Pons (tissue), 1 donor: Measurements from ENCODE around the gene GREB1.

Experiments used
- DNase-seq: peaks from one replicate; pipeline ENCODE4 v3.0.0-alpha.2; 2016; ENCODE audit warnings: low spot score

GREB1 gene

GRCh38 chr2:11559786-11560155, 25.9 kb downstream of the GREB1 start:
- DNase-seq, result no peak

DNA sequence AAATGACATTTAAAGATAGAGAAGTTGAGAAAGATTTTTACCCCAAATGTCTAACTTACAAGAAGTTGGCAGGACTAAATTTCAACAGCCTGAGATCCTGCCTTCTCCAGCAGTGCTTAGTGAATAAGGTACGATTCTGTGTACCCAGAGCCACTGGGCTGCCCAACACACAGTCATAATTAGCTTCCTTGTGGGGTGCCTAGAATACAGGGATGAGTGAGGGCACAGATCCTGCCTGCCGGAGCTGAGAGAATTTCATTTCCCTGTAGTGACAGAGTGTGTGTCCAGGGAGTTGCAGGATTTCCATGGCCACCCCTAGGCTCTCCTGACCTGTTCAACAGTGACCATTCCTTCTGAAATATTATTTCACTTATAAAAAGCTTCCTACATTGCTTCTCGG, 27.0 kb downstream of the GREB1 start:
- DNase-seq, result no peak

GRCh38 chr2:11562011-11562410, 28.2 kb downstream of the GREB1 start:
- DNase-seq, result no peak

- DNase-seq, result no peak
Observed at GRCh38 chr2:11562476-11562875, 28.6 kb downstream of the GREB1 start.

- DNase-seq, result no peak
Observed at GRCh38 chr2:11563784-11564666, 30.2 kb downstream of the GREB1 start.

DNA sequence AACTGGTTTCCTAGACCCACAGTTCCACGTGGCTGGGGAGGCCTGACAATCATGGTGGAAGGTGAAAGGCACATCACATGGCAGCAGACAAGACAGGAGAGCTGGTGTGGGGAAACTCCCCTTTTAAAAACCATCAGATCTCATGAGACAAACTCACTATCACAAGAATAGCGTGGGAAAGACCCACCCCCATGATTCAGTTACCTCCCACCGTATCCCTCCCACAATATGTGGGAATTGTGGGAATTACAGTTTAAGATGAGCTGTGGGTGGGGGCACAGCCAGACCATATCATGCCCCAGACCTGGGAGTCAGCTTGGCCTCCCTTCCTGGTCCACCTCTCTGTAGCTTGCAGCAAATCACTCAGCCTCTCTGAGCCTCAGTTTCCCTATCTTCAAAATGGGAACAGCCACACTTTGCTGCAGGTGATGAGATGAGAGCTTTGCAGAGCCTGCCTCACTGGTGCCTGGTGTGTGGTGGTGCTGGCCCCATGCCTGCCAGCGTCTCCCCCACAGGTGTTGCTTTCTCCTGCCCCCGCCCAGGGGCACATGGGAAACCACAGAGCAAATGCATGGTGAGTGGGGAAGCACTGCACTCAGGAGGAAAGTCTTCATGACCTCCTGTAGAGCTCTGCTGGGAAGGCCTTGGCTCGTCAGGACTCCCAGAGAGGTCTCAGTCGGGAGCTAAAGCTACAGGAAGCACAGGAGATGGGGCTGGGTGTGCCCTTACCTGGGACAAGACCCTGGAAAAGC, 31.1 kb downstream of the GREB1 start:
- DNase-seq, result no peak

DNA sequence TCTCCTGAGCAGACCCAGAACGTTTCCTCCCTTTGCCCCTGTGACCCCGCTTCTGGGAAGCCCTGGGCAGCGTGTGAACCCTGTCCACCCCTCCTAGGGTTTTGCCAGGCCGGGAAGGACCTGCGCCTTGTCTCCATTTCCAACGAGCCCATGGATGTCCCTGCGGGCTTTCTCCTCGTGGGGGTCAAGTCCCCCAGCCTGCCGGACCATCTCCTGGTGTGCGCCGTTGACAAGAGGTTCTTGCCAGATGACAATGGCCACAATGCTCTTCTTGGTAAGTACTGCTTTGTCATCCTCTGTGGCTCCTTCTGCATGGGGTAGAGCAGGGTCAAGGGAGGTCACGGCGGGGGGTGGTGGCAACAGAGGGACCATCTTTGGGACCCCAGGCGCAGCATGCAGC, 32.5 kb downstream of the GREB1 start:
- no peak for DNase-seq

- no peak for DNase-seq
Observed at GRCh38 chr2:11567631-11568031, 33.8 kb downstream of the GREB1 start.

DNA sequence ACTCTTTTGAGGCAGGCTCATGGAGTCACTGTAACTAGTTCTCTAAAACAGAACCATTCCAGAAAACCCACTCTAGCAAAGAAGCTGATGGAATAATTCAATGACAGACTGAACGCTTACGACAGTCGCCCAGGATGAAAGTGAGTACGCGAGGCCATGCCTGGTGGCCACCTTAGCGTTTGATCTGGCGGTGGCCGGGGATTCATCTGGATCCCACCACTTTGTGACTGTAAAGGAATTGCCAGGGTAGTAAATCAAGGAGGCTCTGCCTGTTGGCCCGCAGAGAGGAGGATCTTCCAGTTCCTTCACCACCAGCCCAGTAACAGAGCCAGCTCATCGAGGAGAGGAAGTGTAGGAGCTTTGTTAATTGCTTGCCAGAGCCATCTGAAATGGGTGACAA, 34.6 kb downstream of the GREB1 start:
- DNase-seq, result no peak

DNA sequence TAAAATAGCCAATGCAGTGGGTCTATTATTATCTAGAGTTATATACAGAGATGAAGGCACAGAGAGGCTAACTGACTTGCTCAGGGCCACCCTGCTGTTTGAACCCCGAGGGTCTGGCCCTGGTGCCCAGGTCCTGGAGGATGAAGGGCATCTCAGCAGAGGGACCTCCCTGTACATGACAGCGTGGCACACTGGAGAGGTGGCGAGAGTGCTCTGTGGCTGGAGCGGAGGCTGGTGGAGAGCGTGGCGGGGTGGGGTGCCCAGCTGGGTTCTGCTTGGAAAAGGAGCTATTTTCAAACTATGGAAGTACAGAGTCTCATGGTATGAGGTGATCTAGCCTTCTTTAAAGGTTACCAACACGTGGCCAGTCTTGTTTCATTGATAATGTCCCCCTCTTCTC, 35.8 kb downstream of the GREB1 start:
- no peak for DNase-seq

DNA sequence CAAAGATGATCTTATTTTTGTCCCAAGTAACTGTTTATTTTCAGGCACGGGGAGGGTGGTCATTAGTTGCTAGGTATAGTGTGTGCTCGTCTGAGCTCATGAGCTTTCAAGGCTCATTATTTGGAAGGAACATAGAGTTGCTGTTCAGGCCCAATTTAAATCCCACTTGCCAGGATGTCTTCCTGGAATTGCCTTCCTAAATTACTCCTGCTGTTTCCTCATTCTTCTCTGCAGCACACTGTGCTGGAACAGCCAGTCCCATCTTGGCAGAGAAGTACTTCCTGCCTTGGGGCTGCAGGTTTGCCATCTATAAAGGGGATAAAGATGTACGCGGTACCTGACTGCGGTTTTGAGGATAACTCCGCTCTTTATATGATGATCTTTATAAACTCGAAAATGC, 37.3 kb downstream of the GREB1 start:
- no peak for DNase-seq

- DNase-seq, result no peak
Observed at GRCh38 chr2:11572996-11573395, 39.2 kb downstream of the GREB1 start.

DNA sequence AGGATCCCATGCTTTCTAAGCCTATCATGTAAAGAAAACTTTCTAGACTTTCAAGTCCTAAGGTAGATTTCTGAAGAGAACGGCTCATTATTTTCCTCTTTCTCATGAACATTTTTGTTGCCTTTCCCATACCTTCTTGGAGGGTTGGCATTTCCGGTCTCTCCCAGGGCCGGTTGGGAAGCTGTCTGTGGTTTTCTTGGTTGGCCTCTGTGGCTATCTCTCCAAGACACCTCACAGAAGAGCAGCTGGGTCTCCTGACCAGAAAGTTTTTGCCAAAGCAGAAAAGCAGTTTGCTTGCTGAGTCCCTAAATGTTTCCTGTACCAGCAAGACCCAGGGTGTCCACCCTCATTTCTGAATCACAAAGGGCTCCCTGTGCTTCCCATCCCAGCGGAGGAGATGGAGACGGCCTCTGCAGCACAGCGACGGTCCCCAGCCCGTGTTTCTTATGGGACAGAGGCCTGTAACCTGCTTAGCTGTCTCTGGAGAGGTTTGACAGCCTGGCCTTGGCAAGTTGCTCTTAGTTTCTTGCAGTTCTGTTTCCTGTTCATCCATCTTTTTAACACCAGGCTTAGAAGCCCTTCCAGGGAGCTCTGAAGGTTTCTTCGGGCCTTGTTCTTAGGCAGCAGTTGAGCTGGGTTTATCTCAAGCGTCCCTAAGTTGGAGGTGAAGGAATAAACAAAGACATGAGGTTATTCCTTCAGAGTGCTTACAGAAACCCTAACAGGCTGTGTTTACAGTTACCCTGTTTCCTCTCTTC, 39.8 kb downstream of the GREB1 start:
- no peak for DNase-seq

GRCh38 chr2:11574176-11575046, 40.6 kb downstream of the GREB1 start:
- DNase-seq, result no peak

DNA sequence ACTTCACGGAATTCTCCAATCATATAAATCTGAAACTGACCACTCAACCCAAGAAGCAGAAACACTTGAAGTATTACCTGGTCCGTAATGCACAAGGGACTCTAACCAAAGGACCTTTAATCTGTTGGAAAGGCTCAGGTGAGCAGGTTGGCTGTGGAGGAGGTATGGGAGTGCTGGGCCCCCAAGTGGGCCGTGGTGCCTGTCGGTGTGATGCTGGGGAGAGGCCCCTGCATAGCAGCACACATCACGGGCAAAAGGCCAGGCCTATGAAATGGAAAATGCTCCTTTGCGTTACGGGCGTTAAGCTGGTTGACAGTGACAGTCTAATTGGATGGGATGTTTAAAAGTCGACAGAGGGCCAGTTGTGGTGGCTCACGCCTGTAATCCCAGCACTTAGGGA, 42.6 kb downstream of the GREB1 start:
- no peak for DNase-seq

DNA sequence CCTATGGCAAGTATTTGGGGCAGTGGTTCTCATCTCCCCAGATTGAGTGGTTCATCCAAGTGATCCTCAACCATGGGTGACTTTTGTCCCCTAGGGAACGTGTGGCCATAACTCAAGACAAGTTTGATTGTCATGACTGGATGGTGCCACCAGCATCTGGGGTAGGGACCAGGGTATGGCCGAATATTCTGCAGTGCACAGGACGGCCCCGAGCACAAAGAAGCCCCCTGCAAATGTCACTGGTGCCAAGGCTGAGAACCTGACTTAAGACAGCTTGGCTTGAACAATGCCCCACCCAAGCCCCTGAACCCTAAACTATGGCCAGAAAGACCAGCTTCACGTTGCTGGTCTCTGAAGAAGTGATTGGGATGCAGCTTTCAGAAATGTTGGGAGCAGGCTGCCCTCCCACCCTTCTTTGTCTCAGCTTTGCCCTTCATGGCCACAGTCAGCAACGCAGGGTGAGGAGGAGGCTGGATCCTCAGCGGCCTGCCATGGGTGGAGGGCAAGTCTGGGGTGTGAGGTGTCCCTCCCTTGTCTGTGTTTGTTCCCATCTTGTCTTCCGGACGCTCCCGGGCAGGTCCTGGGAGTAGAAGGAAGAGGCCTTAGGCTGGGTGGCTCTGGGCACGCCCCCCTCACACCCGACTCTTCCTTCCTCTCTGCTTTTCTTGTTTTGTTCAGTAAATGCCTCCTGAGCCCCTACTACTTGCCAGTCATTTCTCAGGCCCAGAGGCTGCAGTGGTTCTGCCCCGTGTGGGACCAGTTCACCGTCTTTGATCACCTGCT, 43.4 kb downstream of the GREB1 start:
- no peak for DNase-seq

GRCh38 chr2:11578081-11578948, 44.5 kb downstream of the GREB1 start:
- no peak for DNase-seq

DNA sequence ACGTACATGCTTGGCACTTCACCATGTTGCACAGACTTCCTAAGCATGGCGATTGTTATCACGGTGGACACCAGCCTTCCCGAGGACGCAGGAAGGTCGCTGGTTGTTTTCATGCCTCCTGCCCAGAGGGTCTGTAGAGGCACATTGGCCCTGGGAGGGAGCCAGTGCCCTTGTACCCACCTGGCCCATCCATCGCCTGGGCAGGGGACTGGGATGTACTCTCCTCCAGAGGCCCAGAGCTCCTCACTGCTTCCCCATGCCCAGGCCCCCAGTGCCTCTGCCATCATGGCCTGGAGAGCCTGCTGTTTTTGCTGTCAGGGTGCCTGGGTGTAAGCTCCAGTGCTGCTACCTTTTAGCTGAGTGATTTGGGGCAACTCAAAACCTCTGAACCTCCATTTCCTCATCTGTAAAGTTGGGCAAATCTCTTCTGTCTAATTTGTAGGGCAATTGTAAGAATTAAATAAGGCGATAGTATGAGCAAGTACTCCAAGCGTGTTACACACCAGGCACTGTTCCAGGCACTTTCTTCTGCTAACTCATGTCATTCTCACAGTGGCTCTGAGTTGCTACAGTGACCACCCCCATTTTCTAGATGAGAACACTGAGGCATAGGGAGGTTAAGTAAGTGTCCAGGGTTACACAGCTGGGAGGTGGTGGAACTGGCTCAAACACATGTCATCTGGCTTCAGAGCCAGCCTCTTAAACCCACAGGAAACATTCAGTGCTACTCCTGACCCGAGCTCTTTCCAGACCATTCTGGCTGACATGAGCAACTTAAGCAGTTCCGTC, 45.3 kb downstream of the GREB1 start:
- DNase-seq, result no peak
